ENCODE measurements around the gene SCNN1A. TPM values are rescaled to one million over a fixed set of nuclear protein-coding genes. Genes with fewer than 3 reads are reported as not detected.
A peak's percentile ranks its signal among the peaks of the same experiment; 100 is the strongest.

The SCNN1A gene
- total RNA-seq, 1 experiment from 2014 or later = 111 TPM

DNA sequence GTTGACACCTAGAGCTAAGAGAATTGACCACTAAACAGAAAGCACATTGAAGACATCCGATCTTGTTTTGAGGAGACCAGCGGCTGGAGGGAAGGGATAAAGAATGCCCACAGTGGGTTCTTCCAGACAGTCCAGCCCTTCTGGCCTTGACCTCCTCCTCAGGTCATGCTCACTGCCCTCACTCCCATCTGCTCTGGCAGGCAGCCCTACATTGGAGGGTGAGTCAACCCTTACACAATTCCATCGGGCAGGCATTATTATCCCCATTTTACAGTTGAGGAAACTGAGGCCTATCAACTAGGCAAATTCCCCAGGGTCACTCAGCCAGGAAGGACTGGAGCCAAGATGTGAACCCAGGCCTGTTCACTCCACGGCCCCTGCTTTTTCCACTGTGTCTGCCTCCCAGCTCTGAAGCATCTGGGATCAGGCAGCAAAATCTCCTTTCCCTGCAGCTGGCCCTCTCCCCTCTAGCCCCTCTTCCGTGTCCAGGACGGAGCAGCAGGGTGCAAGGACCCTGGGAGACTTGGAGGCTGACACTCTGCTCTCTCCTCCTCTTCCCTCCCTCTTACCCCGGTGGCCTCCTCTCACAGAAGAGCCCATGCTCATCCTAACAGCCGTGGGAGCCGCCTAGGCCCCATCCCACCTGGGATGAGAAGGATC, 5.3 kb downstream of the SCNN1A start:
- H2BK5ac ChIP-seq (ENCODE audit: insufficient read length, low read length) = no peak overlapping the region

More for the DNA sequence above, 5.3 kb downstream of the SCNN1A start:
- H3K23me2 ChIP-seq (ENCODE audit: insufficient read length, low read depth, low read length, poor library complexity, severe bottlenecking) = peaks cover 36% of the 10 kb centered on the region
- peaks cover 61 to 63% of the 10 kb centered on the region in 2 experiments for H3K4me1 Mint-ChIP-seq
- no peak overlapping the region for H2BK12ac ChIP-seq (ENCODE audit: insufficient read length, low read depth, low read length)
- no peaks in the 10 kb centered on the region for H3K27me3 ChIP-seq (ENCODE audit: insufficient read depth, low read length)
- no peak overlapping the region for H2AFZ ChIP-seq (ENCODE audit: low read length)
- TF ChIP-seq, protein P1, sequence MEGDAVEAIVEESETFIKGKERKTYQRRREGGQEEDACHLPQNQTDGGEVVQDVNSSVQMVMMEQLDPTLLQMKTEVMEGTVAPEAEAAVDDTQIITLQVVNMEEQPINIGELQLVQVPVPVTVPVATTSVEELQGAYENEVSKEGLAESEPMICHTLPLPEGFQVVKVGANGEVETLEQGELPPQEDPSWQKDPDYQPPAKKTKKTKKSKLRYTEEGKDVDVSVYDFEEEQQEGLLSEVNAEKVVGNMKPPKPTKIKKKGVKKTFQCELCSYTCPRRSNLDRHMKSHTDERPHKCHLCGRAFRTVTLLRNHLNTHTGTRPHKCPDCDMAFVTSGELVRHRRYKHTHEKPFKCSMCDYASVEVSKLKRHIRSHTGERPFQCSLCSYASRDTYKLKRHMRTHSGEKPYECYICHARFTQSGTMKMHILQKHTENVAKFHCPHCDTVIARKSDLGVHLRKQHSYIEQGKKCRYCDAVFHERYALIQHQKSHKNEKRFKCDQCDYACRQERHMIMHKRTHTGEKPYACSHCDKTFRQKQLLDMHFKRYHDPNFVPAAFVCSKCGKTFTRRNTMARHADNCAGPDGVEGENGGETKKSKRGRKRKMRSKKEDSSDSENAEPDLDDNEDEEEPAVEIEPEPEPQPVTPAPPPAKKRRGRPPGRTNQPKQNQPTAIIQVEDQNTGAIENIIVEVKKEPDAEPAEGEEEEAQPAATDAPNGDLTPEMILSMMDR (conservative IDR thresholded peaks at IDR 0.05) = no peak
- peak overlapping the region; percentile 25 for H3K18ac ChIP-seq (ENCODE audit: insufficient read length, low read depth, low read length)
- H2BK120ac ChIP-seq (ENCODE audit: low read depth, low read length, poor library complexity, severe bottlenecking) = no peak overlapping the region
- DNase-seq = no peak
- no peak overlapping the region for H2AK5ac ChIP-seq (ENCODE audit: insufficient read length, low read length)
- peak overlapping the region; percentile 28; the same call in 1 of the 2 replicates for H3K14ac ChIP-seq (ENCODE audit: insufficient read depth, low read length)
- 0 out of 5 replicates have a peak overlapping the region, but pooled peaks of 1 of the 2 experiments have one; percentile 18 for H3K4me3 Mint-ChIP-seq
- peak overlapping the region; percentile 83 for H3K27ac ChIP-seq (ENCODE audit: insufficient read length, low read depth, low read length)
- no peaks in the 10 kb centered on the region for H3K27me3 Mint-ChIP-seq (ENCODE audit: low read depth)
- no peaks in the 10 kb centered on the region for H4K20me1 ChIP-seq (ENCODE audit: control insufficient read depth, insufficient read depth, insufficient read length)
- H3K4me2 ChIP-seq (ENCODE audit: insufficient read depth, insufficient read length, low read length) = peak overlapping the region; percentile 53
- H2BK20ac ChIP-seq (ENCODE audit: low read depth, low read length, poor library complexity, severe bottlenecking) = no peak overlapping the region
- H3K9ac ChIP-seq (ENCODE audit: extremely low read depth, insufficient read length, low read length) = no peak overlapping the region
- no peak overlapping the region for H4K5ac ChIP-seq (ENCODE audit: insufficient read length, low read depth, low read length)
- H2BK15ac ChIP-seq (ENCODE audit: low read depth, low read length) = 0 out of 2 replicates have a peak overlapping the region, but pooled peaks have one; percentile 68
- H3T11ph ChIP-seq (ENCODE audit: low read length) = no peak overlapping the region
- no peaks in the 10 kb centered on the region for H3K9me3 ChIP-seq (ENCODE audit: control insufficient read depth, low read depth, low read length)
- no peaks in the 10 kb centered on the region for H3K9me3 Mint-ChIP-seq
- H3K27ac Mint-ChIP-seq = peak overlapping the region; percentile 30 to 98 (median 56); a peak in 6 of 7 replicates
- H3K79me1 ChIP-seq (ENCODE audit: insufficient read depth, low read depth, low read length, poor library complexity, severe bottlenecking) = peaks cover 9% of the 10 kb centered on the region
- H4K8ac ChIP-seq (replicated peaks; ENCODE audit: insufficient read length, low read depth, low read length) = no peak overlapping the region
- no peak overlapping the region for H3K4ac ChIP-seq (ENCODE audit: low read depth, low read length)
- H3K79me2 ChIP-seq (ENCODE audit: insufficient read depth, low read length) = peaks cover 30% of the 10 kb centered on the region
- H3K36me3 Mint-ChIP-seq (ENCODE audit: insufficient read depth in 1 of 3, low read depth in 3 of 3) = peaks cover 16 to 53% (median 41%) of the 10 kb centered on the region in 3 experiments
- H3K4me1 ChIP-seq (ENCODE audit: insufficient read depth, low read length) = peaks cover 15% of the 10 kb centered on the region; the same call in 1 of the 2 replicates
- H3K56ac ChIP-seq (ENCODE audit: insufficient read length, low read depth, low read length) = no peak overlapping the region
- no CpG with 5 or more reads among the region's 9 CpGs for WGBS (ENCODE audit: extremely low coverage, insufficient read length, low lambda C conversion rate)
- no peak overlapping the region for H3K23ac ChIP-seq (ENCODE audit: insufficient read length, low read depth, low read length)
- H4K91ac ChIP-seq (ENCODE audit: insufficient read length, low read depth, low read length) = peak overlapping the region; percentile 38

All from H9 (cell line).